ENCODE data around the gene PSMC3. TPM values are rescaled to one million over a fixed set of nuclear protein-coding genes. Genes with fewer than 3 reads are reported as not detected.

The PSMC3 gene
- total and polyA plus RNA-seq, 2 of the 13 experiments (the other 11 are each of a cell fraction or from before 2014, with no cell fraction given): 75.8 to 214 TPM

DNA sequence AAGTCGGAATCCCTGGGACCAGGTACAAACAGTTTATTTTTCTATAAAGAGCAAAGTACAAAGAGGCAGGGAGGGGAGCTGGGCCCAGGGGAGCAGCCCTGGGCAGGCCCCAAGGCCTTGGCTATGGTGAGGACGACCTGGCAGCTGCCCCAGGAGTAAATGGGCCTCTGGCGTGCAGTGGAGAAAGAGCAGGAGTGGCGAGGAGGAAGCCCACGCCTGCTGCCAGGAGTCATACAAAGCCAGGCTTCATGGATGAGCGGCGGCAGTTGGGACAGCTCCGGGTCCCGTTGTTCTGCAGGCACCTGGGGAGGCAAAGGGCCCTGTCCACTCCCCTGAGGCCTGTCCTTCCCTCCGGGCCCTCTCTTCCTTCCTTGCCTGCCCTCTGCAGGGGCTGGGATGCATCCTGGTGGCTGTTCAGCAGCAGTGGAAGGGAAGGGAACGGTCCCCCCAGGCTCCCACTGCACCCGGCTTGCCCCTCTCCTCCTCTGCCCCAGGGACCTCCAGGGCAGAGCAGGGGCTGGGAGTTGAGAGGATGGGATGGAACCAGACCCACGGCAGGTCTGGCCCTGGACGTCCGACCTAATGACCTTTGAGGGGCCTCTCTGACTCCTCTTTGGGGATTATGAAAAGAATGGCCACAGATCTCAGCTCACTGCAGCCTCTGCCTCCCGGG is 11.6 kb upstream of the PSMC3 start (continued):
- TF ChIP-seq PRPF4 (IDR thresholded peaks at IDR 0.05; ENCODE audit: low read depth, low read length, poor library complexity, severe bottlenecking): no peak
- no peak for TF ChIP-seq ZNF3 (CRISPR knock-in tag; IDR thresholded peaks at IDR 0.05)
- TF ChIP-seq, protein P1, sequence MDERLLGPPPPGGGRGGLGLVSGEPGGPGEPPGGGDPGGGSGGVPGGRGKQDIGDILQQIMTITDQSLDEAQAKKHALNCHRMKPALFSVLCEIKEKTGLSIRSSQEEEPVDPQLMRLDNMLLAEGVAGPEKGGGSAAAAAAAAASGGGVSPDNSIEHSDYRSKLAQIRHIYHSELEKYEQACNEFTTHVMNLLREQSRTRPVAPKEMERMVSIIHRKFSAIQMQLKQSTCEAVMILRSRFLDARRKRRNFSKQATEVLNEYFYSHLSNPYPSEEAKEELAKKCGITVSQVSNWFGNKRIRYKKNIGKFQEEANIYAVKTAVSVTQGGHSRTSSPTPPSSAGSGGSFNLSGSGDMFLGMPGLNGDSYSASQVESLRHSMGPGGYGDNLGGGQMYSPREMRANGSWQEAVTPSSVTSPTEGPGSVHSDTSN (CRISPR knock-in tag; IDR thresholded peaks at IDR 0.05): no peak
- TF ChIP-seq MYC (CRISPR knock-in tag; IDR thresholded peaks at IDR 0.05; ENCODE audit: borderline replicate concordance): peak; percentile 36; the same call in 1 of the 2 replicates
- no peak for TF ChIP-seq ZMYM3 (CRISPR knock-in tag; IDR thresholded peaks at IDR 0.05)
- TF ChIP-seq ZNF234 (CRISPR knock-in tag; conservative IDR thresholded peaks at IDR 0.05): no peak
- TF ChIP-seq, protein P2, sequence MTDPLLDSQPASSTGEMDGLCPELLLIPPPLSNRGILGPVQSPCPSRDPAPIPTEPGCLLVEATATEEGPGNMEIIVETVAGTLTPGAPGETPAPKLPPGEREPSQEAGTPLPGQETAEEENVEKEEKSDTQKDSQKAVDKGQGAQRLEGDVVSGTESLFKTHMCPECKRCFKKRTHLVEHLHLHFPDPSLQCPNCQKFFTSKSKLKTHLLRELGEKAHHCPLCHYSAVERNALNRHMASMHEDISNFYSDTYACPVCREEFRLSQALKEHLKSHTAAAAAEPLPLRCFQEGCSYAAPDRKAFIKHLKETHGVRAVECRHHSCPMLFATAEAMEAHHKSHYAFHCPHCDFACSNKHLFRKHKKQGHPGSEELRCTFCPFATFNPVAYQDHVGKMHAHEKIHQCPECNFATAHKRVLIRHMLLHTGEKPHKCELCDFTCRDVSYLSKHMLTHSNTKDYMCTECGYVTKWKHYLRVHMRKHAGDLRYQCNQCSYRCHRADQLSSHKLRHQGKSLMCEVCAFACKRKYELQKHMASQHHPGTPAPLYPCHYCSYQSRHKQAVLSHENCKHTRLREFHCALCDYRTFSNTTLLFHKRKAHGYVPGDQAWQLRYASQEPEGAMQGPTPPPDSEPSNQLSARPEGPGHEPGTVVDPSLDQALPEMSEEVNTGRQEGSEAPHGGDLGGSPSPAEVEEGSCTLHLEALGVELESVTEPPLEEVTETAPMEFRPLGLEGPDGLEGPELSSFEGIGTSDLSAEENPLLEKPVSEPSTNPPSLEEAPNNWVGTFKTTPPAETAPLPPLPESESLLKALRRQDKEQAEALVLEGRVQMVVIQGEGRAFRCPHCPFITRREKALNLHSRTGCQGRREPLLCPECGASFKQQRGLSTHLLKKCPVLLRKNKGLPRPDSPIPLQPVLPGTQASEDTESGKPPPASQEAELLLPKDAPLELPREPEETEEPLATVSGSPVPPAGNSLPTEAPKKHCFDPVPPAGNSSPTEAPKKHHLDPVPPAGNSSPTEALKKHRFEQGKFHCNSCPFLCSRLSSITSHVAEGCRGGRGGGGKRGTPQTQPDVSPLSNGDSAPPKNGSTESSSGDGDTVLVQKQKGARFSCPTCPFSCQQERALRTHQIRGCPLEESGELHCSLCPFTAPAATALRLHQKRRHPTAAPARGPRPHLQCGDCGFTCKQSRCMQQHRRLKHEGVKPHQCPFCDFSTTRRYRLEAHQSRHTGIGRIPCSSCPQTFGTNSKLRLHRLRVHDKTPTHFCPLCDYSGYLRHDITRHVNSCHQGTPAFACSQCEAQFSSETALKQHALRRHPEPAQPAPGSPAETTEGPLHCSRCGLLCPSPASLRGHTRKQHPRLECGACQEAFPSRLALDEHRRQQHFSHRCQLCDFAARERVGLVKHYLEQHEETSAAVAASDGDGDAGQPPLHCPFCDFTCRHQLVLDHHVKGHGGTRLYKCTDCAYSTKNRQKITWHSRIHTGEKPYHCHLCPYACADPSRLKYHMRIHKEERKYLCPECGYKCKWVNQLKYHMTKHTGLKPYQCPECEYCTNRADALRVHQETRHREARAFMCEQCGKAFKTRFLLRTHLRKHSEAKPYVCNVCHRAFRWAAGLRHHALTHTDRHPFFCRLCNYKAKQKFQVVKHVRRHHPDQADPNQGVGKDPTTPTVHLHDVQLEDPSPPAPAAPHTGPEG (CRISPR knock-in tag; IDR thresholded peaks at IDR 0.05): no peak
- TF ChIP-seq ZSCAN30 (CRISPR knock-in tag; IDR thresholded peaks at IDR 0.05): no peak
- no peak for TF ChIP-seq PPARG (CRISPR knock-in tag; conservative IDR thresholded peaks at IDR 0.05)
- TF ChIP-seq ADNP (CRISPR knock-in tag; IDR thresholded peaks at IDR 0.05): no peak
- no peak; the same call in 1 of the 2 replicates for TF ChIP-seq ZBTB1 (CRISPR knock-in tag; IDR thresholded peaks at IDR 0.05; ENCODE audit: borderline replicate concordance)
- TF ChIP-seq, protein P3, sequence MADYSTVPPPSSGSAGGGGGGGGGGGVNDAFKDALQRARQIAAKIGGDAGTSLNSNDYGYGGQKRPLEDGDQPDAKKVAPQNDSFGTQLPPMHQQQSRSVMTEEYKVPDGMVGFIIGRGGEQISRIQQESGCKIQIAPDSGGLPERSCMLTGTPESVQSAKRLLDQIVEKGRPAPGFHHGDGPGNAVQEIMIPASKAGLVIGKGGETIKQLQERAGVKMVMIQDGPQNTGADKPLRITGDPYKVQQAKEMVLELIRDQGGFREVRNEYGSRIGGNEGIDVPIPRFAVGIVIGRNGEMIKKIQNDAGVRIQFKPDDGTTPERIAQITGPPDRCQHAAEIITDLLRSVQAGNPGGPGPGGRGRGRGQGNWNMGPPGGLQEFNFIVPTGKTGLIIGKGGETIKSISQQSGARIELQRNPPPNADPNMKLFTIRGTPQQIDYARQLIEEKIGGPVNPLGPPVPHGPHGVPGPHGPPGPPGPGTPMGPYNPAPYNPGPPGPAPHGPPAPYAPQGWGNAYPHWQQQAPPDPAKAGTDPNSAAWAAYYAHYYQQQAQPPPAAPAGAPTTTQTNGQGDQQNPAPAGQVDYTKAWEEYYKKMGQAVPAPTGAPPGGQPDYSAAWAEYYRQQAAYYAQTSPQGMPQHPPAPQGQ (CRISPR knock-in tag; IDR thresholded peaks at IDR 0.05; ENCODE audit: borderline replicate concordance): no peak
- TF ChIP-seq, protein P4, sequence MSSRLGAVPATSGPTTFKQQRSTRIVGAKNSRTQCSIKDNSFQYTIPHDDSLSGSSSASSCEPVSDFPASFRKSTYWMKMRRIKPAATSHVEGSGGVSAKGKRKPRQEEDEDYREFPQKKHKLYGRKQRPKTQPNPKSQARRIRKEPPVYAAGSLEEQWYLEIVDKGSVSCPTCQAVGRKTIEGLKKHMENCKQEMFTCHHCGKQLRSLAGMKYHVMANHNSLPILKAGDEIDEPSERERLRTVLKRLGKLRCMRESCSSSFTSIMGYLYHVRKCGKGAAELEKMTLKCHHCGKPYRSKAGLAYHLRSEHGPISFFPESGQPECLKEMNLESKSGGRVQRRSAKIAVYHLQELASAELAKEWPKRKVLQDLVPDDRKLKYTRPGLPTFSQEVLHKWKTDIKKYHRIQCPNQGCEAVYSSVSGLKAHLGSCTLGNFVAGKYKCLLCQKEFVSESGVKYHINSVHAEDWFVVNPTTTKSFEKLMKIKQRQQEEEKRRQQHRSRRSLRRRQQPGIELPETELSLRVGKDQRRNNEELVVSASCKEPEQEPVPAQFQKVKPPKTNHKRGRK (CRISPR knock-in tag; IDR thresholded peaks at IDR 0.05): no peak
- TF ChIP-seq NFIC (IDR thresholded peaks at IDR 0.05; ENCODE audit: low read length): no peak
- TF ChIP-seq, protein P5, sequence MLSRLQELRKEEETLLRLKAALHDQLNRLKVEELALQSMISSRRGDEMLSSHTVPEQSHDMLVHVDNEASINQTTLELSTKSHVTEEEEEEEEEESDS (CRISPR knock-in tag; IDR thresholded peaks at IDR 0.05; ENCODE audit: borderline replicate concordance): no peak
- TF ChIP-seq BHLHE40 (IDR thresholded peaks at IDR 0.05; ENCODE audit: low read length): no peak
